SU-DHL-6 (cell line): Measurements from ENCODE around the gene ACADL.

Source experiments
- H2AFZ ChIP-seq: fragments of 200-600 bp; sonication (generic); 2 replicates; pipeline ENCODE4 v1.6.1; 2014; ENCODE audit warnings: low read depth, mild to moderate bottlenecking, moderate library complexity, mixed read lengths, antibody characterized with exemption, low read length; ENCODE audit not compliant: severe bottlenecking
- H3F3A ChIP-seq: fragments of 200-600 bp; shearing (Covaris generic); 2 replicates; pipeline ENCODE4 v1.6.0; 2016; ENCODE audit warnings: antibody characterized with exemption, mild to moderate bottlenecking; ENCODE audit not compliant: insufficient read depth
- H3K27ac ChIP-seq: fragments of 200-600 bp; sonication (generic); 2 replicates; pipeline ENCODE4 v1.5.1; 2016; ENCODE audit warnings: low read depth, mild to moderate bottlenecking, low read length, moderate library complexity, mixed read lengths
- H3K27me3 ChIP-seq: fragments of 200-600 bp; sonication (generic), shearing (Covaris generic); 2 replicates; pipeline ENCODE4 v1.6.0; 2014; ENCODE audit warnings: mild to moderate bottlenecking, low read length
- H3K36me3 ChIP-seq: fragments of 200-600 bp; sonication (generic); 2 replicates; pipeline ENCODE4 v1.6.1; 2014; ENCODE audit warnings: mild to moderate bottlenecking, low read length, mixed read lengths
- H3K4me2 ChIP-seq: fragments of 300-600, 200-600 bp; shearing (Covaris generic), sonication (generic); 2 replicates; pipeline ENCODE4 v1.6.0; 2014; ENCODE audit warnings: low read length, low read depth, mild to moderate bottlenecking; ENCODE audit not compliant: poor library complexity, severe bottlenecking
- H3K4me3 ChIP-seq: fragments of 200-600 bp; sonication (generic); 2 replicates; pipeline ENCODE4 v1.5.1; 2014; ENCODE audit warnings: antibody characterized with exemption, low read length, mild to moderate bottlenecking, mixed read lengths; ENCODE audit not compliant: insufficient read depth, poor library complexity, severe bottlenecking
- H3K79me2 ChIP-seq: fragments of 200-600 bp; sonication (generic); 2 replicates; pipeline ENCODE4 v1.6.1; 2014; ENCODE audit warnings: mild to moderate bottlenecking, low read length, moderate library complexity; ENCODE audit not compliant: insufficient read depth
- H3K9ac ChIP-seq: fragments of 200-600 bp; sonication (generic); 2 replicates; pipeline ENCODE4 v1.7.0; 2014; ENCODE audit warnings: mild to moderate bottlenecking, low read length
- H3K9me2 ChIP-seq: fragments of 200-600 bp; sonication (generic); replicated peaks from 2 replicates; pipeline ENCODE4 v1.6.1; 2014; ENCODE audit warnings: low read length; ENCODE audit not compliant: insufficient read depth
- H3K9me3 ChIP-seq: fragments of 200-600 bp; sonication (generic); 2 replicates; pipeline ENCODE4 v1.6.1; 2014; ENCODE audit warnings: low read length, mixed read lengths; ENCODE audit not compliant: insufficient read depth
- H4K20me1 ChIP-seq: fragments of 200-600 bp; sonication (generic); 2 replicates; pipeline ENCODE4 v1.6.1; 2014; ENCODE audit warnings: low read depth, mild to moderate bottlenecking, antibody characterized with exemption, low read length, moderate library complexity, mixed read lengths
- CTCF ChIP-seq: fragments of 200-600 bp; sonication (generic); IDR thresholded peaks from one replicate; pipeline ENCODE4 v1.5.1; 2017; ENCODE audit warnings: antibody characterized with exemption, mild to moderate bottlenecking, low read length, moderate library complexity; ENCODE audit not compliant: insufficient read depth, poor library complexity, severe bottlenecking
- EZH2phosphoT487 ChIP-seq: fragments of 200-600 bp; sonication (generic), shearing (Covaris generic); conservative IDR thresholded peaks from 2 replicates; pipeline ENCODE4 v1.6.1; 2018; ENCODE audit warnings: mild to moderate bottlenecking, antibody characterized with exemption, low read length, moderate library complexity, mixed read lengths

Gene ACADL

GRCh38 chr2:210227290-210228088 lies 2.2 kb upstream of the ACADL start:
- Histone ChIP-seq H4K20me1 (no peaks in the 10 kb centered on the region), H3K9me3 (no peaks in the 10 kb centered on the region), H3K9ac (no peak overlapping the region), H3K36me3 (no peaks in the 10 kb centered on the region), H2AFZ (no peak overlapping the region), H3K79me2 (no peaks in the 10 kb centered on the region), H3K4me2 (no peak overlapping the region), H3K27me3 (no peaks in the 10 kb centered on the region), H3F3A (no peaks in the 10 kb centered on the region), H3K4me3 (no peak overlapping the region), H3K9me2 (no peaks in the 10 kb centered on the region), H3K27ac (no peak overlapping the region)
- TF ChIP-seq EZH2phosphoT487, result no peak
- no peak for TF ChIP-seq CTCF

- no peak overlapping the region for H3K4me3 ChIP-seq
- H3K27ac ChIP-seq, result no peak overlapping the region
- no peaks in the 10 kb centered on the region for H3F3A ChIP-seq
- H2AFZ ChIP-seq, result no peak overlapping the region
- H3K4me2 ChIP-seq, result no peak overlapping the region
- no peaks in the 10 kb centered on the region for H3K27me3 ChIP-seq
- H3K9me2 ChIP-seq, result no peaks in the 10 kb centered on the region
- TF ChIP-seq CTCF (no peak), EZH2phosphoT487 (no peak)
- H3K36me3 ChIP-seq, result no peaks in the 10 kb centered on the region
- no peak overlapping the region for H3K9ac ChIP-seq
- no peaks in the 10 kb centered on the region for H4K20me1 ChIP-seq
- H3K79me2 ChIP-seq, result no peaks in the 10 kb centered on the region
- no peaks in the 10 kb centered on the region for H3K9me3 ChIP-seq
Measured at GRCh38 chr2:210226223-210226622, 976 bp upstream of the ACADL start.

- H3K36me3 ChIP-seq, result no peaks in the 10 kb centered on the region
- no peak overlapping the region for H2AFZ ChIP-seq
- H3K4me3 ChIP-seq, result no peak overlapping the region
- no peak overlapping the region for H3K4me2 ChIP-seq
- no peaks in the 10 kb centered on the region for H3K9me3 ChIP-seq
- no peaks in the 10 kb centered on the region for H3F3A ChIP-seq
- H4K20me1 ChIP-seq, result no peaks in the 10 kb centered on the region
- no peaks in the 10 kb centered on the region for H3K27me3 ChIP-seq
- TF ChIP-seq EZH2phosphoT487, result no peak
- TF ChIP-seq CTCF, result no peak
- no peak overlapping the region for H3K9ac ChIP-seq
- H3K27ac ChIP-seq, result no peak overlapping the region
- H3K79me2 ChIP-seq, result no peaks in the 10 kb centered on the region
- no peaks in the 10 kb centered on the region for H3K9me2 ChIP-seq
Measured at GRCh38 chr2:210224591-210224940, 681 bp downstream of the ACADL start.
